GM21576 (cell line): ENCODE results near the gene FNDC3B.

ENCODE experiments used
- ATAC-seq: cut with Tn5 transposase; IDR thresholded peaks from one replicate; pipeline ENCODE4 v1.9.1; 2021; ENCODE audit warnings: mild to moderate bottlenecking, moderate library complexity; ENCODE audit not compliant: unreplicated experiment

FNDC3B gene

DNA sequence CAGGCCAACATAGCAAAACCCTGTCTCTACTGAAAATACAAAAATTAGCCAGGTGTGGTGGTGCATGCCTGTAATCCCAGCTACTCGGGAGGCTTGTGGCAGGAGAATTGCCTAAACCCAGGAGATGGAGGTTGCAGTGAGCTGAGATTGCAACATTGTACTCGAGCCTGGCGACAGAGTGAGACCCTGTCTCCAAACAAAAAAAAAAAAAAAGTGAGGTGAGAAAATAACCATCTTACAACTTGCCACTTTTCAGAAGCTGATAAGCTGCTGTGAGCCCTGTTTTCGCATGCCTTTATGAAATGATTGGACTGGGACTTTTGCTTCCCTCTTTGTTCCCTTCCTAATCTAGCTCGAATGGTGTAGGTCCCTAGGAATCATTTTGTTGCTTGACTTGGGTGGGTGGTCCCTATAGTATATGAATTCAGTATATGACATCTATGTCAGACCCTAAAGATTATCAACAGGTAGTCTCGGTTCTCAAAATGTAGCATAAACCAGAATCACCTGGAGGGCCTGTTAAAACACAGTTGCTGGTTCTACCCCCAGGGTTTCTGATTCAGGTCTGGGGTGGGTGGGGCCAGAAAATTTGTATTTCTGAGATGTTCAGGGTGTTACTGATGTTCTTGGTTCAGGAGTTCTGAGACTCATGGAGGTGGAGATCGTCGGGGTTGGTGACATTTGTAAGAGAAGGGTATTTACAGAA is 107.9 kb downstream of the FNDC3B start:
- no peak for ATAC-seq

DNA sequence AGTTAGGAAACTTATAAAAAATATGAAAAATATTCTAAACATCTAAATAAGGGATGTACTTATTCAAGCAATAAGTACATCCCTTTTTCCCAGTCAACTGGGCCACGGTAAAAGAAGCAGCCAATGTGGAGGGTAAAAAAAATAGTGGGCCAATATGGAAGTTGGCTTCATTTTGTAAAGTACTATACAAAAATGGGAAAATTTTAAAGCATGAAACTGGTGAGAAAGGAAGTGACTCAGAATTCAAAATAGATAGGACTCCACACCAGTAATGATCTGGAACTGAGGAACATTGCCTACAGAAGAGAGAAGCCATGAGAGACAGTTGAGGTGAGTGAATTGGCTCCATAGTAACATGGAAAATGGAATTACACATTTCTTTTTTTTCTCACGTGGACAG is 108.9 kb downstream of the FNDC3B start:
- ATAC-seq: no peak

DNA sequence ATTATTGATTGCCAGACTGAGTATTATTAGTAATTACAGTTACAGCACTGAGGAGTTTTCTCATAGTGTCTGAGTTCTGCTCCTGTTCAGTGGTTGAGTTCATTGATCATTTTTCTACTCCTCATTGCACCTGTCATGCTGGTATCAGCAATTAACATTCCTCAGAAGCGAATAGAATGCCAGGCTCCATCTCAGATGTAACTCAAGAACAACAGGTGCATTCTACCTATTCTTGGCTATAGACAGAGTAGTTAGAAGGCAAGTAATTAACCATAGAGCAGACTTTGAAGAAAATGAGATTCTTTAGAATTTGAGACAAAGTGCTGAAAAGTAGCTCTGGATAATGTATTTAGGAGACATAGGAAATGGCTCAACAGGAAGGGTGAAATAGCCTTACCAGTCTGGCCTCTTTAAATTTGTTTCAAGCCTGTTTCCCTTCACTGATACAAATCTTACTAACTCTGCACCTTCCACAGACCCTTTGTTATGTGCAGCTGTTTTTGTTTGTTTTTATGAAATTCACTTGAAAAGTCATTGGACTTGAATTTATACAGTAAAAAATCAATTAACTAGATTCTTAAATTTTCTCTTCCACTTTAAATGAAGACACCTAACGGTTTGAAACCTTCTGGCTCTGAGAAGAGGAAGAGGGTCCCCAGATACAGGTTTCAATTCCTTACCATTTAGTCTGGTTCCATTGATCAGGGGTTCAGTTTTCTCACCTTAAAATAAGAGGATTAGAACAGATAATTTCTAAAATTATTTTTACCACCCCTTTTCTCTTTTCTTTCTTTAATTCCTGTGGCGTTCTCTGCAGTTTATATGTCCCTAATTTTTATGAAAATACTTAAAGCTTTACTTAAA is 109.6 kb downstream of the FNDC3B start:
- ATAC-seq: no peak

DNA sequence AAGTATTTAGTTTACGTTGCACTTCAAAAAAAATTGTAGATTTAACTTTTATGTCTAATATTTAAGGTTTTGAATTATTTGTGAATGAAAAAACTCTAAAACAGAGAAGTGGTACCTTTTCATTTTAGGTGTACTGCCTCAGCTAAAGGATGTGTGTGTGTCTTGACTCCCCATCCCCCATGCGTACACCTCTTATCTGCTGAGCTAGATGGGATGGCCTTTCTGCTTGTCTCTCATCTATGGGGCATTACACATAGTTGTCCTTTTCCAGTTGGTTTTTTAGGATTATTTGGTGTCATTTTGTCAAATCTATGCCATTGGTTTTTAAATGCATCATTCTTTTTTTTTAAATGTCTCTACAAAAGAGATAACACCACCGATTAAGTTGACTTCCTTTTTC is 110.9 kb downstream of the FNDC3B start:
- ATAC-seq: no peak

DNA sequence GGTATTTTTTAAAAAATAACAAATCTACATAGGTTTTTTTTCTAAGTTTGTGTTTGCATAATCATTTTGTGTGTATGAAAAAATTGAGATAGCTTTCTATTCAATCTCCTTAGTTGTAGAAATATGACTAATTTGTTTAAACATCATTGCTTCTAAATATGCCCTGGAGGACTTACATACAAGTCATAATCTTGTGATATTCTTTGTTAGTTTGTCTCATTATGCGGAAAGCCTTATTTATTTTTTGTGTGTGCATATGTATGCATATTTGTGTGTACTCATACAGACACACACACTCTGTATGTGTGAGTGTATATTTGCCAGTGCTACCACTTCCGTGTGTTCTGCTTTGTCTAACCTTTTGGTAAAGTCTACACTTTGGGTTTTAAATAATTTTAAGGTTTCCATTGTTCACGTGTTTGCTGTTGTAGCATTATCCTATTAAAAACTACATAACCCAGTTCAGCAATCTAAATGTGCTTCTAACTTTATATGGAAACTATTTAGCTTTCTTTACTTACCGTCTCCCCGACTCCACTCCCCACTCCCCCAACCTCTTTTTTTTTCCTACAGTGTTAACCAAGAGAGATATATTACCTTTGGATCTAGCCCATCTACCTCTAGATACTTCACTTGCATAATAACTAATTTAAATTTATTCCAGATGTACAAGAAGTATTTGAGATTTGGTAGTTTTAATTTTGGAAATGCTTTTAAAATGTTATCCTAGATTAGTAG is 111.7 kb downstream of the FNDC3B start:
- ATAC-seq: no peak

DNA sequence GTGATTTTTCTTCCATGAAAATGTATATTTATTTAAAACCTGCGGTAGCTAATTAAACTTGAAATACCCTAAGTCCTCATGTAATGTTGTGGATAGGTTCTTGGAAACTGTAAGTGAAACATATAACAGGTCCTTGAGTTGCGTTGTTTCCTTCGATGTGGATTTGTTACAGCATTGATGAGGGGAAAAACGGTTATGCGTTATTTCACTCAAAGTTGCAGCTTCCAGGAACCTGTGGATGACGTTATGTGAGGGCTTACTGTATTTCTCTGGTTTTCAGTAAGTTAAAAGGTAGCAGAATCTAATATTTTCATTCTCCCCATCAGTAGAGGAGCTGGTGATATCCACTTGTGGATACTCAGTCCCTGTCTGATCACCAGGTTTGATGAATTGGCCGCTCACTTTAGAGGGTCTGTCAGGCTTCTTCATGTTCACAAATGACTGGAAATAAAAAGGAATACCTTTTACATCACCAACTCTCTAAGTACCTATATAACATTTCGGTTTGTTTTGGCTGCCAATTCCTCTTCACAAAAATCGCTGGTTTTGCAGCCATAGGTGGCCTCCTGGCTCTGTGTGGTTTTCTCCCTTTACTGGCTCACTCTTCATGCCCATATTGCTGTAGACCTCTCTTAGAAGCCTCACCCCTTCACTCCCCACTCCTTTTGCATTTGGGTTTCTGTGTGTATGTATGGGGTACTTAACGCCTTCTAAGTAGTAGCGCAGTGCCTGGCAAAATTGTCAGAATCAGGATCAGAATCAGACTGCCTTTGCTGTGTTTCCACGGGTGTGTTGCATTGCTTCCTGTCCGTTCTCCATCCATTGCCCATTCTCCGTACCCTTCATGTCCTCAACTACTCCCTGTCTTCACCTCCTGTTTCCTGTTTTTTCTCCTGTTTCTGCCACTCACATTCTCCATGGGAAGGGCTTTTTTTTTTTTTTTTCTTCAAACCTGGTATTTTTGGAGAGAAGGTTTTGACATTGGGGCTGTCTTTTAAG is 112.6 kb downstream of the FNDC3B start:
- no peak for ATAC-seq

DNA sequence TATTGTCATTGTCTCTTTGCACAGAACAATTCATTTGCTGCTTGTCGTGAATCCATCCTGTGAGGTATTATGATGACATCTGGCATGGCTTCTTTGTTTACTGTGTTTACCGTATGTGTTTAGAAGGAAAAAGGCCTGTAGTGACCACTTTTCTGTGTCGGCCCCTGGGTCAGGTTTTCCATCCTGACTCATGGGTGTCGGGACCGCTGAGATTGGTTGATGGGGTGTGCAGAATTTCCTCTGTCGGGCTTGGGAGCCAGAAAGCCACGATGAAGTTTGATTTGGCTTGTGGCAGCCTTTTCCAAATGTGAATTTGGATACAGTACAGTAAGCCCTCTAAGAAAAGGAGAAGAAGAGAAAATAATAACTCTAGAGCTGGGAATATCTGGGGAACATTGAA is 113.5 kb downstream of the FNDC3B start:
- no peak for ATAC-seq

DNA sequence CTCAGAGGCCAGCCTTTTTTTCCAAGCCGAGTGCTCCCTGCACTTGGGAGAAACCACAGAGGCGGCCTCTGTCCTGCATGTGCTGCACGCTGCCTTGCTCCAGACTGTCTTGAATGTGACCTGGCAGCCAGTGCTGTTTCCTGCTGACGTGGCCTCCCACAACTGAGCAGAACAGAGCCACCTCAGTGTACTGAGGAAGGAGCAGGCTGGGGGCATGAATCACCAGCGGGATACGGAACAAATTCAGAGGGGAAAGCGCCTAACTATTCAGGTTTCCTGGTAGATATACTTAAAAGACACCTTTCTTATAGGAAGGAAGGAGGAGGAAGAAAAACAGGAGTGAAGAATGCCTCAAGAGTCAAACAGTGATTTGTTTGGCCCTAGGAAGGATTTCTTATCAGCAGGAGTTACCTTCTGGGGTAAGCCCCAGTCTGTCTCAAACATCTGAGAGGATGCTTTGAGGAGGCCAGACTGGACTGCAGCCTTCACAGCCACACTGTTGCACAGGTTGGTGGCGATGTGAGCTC is 114.0 kb downstream of the FNDC3B start:
- ATAC-seq: peak; percentile 61

DNA sequence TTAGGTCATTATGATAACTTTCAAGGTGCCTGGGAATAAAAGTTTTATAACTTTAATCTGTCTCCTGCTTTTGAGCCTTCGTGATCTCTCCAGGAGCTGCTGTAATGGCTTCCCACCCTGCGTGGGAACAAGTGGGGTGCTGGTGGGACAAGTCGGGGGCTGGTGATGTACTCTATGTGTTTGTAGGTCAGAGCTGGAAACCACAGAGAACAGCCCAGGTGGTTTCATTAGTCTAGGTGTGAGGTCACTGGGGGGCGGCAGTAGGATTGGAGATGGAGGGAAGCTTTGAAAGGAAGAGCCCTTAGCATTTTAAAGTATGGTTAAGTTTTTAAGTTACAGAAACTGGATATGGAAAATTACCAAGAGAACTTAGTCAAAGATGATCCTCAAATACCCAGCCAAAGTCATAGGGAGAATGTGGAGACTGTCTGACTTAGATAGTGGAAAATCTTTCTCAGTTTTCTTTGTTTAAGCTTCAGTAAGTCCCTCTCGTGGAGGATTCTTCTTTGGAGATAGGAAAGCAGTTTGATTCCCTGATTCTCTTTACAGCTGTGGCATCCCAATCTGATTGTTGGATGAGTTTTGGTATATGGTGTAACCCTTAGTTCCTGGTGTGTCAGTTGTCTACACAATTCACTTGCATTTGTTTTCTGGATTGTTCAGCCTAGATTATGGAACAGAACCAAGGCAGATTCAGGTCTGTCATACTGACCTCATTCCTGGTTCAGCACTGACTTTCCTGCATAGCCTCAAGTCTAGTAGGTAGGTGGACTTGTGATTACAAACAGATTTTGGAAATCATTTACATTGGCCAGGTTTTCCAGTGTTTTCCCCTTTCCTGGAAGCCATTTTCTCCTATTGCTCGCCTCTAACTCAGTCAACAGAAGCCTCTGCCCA is 115.6 kb downstream of the FNDC3B start:
- ATAC-seq: peak; percentile 53

DNA sequence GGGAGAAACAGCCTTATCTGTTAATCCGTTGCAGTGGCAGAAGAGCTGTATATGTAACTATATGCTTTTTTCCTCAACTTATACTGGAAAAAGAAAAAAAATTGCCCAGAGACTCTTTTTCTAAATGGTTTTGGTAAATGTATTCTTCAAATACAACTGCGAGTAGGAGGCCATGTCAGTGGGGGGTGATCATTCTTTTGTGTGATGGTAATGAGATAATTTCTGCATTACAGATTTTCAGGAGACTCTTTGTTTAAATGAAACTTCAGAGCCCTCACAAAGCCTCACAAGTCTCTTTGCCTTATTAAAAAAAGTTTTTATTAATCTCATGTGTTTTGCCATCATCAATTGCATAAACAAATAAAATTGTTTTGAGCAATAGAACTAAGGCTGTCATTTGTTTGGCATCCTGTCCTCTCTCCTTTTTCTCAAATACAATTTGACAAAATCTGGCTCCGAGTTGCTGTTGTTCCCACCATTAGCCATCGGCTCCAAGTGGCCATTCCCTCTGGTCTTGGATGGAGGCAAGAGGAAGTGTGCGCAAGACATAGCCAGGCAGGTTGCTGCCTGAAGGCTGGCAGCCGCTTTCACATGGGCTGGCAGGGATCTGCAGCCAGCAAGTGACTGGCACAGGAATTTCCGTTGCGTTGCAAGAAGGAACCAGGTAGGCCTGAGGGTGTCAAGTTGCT is 116.7 kb downstream of the FNDC3B start:
- ATAC-seq: no peak

DNA sequence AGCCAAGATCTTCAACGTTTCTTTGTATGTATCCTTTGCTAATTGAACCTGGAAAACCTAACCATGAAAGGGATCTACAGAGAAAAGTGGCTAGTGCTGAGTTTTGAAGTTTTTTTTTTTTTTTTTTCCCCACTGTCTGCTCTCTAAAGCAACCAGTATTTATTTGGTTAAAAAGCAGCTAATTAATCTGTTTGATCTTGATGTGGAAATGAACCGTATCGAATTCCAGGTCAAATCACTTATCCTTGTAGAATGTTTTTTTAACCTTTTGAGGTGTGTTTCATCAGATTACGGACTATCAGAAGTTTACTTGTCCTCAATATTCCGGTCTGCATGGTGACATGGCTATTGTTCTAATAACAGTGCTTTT is 117.2 kb downstream of the FNDC3B start:
- ATAC-seq: no peak

DNA sequence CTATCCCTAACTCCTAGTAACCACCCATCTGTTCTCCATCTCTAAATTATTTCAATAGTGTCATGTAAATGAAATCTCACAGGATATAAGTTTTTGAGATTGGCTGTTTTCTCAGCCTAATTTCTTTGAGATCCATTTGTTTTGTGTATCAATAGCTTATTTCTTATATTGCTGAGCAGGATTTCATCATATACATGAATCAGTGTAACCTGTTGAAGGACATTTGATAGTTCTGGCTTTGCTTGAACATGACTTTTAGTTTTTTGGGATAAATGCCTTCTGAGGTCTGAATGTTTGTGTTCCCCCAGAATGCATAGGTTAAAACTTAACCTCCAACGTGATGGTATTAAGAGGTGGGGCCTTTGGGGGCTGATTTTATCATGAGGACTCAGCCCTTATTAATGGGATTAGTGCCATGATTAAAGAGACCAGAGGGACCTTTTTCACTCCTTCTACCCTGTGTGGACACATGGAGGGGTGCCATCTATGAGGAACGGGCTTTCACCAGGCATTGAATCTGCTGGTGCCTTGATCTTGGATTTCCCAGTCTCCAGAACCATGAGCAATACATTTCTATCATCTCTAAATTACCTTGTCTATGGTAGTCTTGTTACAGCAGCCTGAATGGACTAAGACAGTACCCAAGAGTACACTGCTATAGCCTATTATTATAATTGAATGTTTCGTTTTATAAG is 118.3 kb downstream of the FNDC3B start:
- no peak for ATAC-seq

DNA sequence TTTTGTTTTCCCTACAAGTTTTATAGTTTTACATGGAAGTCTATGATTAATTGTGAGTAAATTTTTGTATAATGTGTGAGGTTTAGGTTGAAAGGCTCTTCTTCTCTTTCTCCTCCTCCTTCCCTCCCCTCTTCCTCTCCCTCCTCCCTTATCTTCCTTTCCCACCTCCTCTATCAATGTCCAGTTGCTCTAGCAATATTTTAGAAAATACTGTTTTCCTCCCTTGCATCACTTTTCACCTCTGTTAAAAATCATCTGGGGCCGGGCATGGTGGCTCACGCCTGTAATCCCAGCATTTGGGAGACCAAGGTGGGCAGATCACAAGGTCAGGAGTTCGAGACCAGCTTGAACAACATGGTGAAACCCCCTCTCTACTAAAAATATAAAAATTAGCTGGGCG is 119.4 kb downstream of the FNDC3B start:
- ATAC-seq: no peak

DNA sequence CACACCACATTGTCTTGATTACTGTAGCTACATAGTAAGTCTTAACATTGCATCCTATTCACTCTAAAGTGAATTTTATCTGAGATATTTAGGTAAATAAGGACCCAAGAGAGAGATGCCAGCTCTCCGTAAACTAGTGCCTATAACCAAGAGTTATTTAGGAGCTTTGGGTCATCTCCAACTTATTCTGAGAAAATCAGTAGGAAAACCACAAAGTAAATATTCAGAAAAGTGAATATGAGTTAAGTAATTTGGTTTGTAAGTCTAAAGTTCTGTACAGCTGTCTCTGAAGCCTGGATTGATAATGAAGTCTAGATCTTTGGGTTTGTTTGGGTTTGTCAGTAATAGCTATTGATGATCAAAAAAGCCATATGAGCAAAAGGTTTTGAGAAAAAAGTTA is 120.0 kb downstream of the FNDC3B start:
- ATAC-seq: no peak

DNA sequence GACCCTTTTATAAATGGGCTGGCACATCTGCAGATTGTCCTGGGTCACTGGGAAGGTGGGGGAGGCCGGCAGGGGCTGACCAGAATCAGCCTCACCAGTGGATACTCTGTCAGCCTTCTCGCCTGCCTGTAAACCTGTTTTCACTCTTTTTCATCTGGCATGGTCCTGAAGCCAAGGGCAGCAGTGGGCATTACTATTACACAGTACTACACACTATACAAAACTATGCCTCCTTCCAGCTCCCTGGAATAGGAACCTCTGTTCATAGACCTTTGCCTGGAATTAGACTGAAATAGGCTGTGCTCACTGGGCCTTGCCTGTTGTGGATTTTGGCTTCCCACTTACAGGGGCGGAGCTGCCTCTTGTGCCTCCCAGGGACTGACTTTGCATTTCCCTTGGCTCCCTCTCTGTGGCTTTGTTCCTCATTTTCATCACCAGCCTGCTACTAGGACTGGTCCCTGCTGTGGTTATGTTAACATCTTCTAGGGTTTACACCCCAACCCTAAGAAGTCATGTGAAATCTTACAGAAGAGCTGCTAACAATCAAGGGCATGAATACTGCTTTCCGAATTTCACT is 120.7 kb downstream of the FNDC3B start:
- no peak for ATAC-seq

DNA sequence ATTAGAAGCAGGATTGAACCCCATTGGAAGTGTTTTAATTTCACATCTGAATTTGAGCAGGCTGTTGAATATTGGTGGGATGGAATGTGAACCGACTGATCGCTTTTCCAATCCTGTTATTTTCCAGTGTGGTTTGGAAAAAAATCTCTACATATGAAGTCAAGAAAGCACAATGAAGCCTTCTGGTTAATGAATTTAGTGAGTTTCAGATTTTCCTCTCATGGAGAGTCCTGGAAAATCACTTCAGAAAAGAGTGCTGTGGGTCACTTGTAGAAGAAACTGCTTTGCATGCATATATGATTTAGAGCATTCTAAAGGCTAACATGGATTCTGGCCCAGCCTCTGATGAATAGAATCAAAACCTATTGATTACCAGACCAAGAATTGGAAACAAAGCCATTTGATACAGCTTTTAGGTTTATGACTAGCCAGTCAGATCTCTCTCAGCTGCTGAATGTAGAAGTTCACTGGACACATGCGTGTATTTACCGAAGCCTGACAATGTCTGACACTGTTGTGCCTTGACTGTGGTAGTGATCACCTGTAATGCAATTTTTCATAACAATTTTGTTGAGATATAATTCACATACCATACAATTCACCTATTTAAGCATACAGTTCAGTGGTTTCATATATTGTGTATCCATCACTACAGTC is 121.9 kb downstream of the FNDC3B start:
- no peak for ATAC-seq

DNA sequence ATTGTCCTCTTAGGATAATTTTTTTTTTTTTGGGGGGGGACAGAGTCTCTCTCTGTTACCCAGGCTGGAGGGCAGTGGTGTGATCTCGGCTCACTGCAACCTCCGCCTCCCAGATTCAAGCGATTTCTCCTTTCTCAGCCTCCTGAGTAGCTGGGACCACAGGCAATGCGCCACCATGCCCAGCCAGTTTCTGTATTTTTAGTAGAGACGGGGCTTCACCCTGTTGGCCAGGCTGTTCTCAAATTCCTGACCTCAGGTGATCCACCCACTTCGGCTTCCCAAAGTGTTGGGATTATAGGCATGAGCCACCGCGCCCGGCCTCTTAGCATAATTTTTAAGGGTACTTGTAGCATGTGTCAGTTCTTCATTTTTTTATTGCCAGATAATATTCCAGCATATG is 122.6 kb downstream of the FNDC3B start:
- no peak for ATAC-seq
